HCT116 (cell line): ENCODE measurements around the gene SH2D3C. TPM values are rescaled to one million over a fixed set of nuclear protein-coding genes. Genes with fewer than 3 reads are reported as not detected.

Experiments
- ATAC-seq: fragments of 200-7000 bp; cut with Tn5 transposase; 2 replicates; pipeline ENCODE4 v1.9.1; 2020; ENCODE audit warnings: mild to moderate bottlenecking, moderate library complexity
- BruUV-seq: library from RNA; stranded (reverse); fragments of 400-500 nt; replicated peaks from 2 replicates; lab custom pipeline; 2021; lab: Mats Ljungman, UMichigan
- CTCF ChIA-PET: fragments of 300-600 bp; sonication (Branson Sonifier 250); formaldehyde crosslinking; loops from one replicate; lab custom pipeline; 2021; ENCODE audit warnings: antibody characterized with exemption; lab: Charles Lee
- POLR2A ChIA-PET: fragments of 300-600, 350-600 bp; sonication (Branson Sonifier 250); formaldehyde crosslinking; loops from one replicate; lab custom pipeline; 2021; ENCODE audit warnings: antibody characterized with exemption; lab: Charles Lee
- RAD21 ChIA-PET, 2 experiments: fragments of 300-600 bp; sonication (Branson Sonifier 250); formaldehyde crosslinking; loops; one replicate each; lab custom pipeline; 2023; ENCODE audit warnings: low total read pairs in 2 of 2; ENCODE audit not compliant: uncharacterized antibody in 2 of 2, unreplicated experiment in 2 of 2, low non-redundant PET in 1 of 2; lab: Charles Lee
- DNase-seq: peaks from one replicate; pipeline ENCODE4 v3.0.0-alpha.2; 2010; ENCODE audit warnings: low read depth, low spot score
- H2AFZ ChIP-seq: fragments of 200-600 bp; shearing (Covaris generic), sonication (generic); 2 replicates; pipeline ENCODE4 v1.6.1; 2017; ENCODE audit warnings: low read depth, mixed run types, mixed read lengths, antibody characterized with exemption, low read length; ENCODE audit not compliant: poor library complexity, severe bottlenecking
- H3K27ac ChIP-seq: 2 replicates; pipeline ENCODE4 v1.5.1; 2012; ENCODE audit warnings: low read depth, low read length
- H3K27me3 ChIP-seq: fragments of 200-600 bp; sonication (generic); 2 replicates; pipeline ENCODE4 v1.6.1; 2016; ENCODE audit warnings: mixed run types, low read length, mixed read lengths; ENCODE audit not compliant: insufficient read depth
- H3K36me3 ChIP-seq, 2 experiments: fragments of 200-500 bp in 1 of 2; fragments of 200-600 bp in 1 of 2; sonication (Bioruptor generic) in 1 of 2; sonication (generic) in 1 of 2; 2 replicates each; pipeline versions ENCODE4 v1.5.1 to v1.6.1; 2014 to 2016; ENCODE audit warnings: low read length in 2 of 2, inconsistent platforms in 1 of 2, mixed read lengths in 1 of 2, mixed run types in 1 of 2; ENCODE audit not compliant: insufficient read depth in 2 of 2, control insufficient read depth in 1 of 2
- H3K4me1 ChIP-seq, 2 experiments: fragments of 200-600 bp in 1 of 2; sonication (generic) in 1 of 2; 2 replicates each; pipeline versions ENCODE4 v1.5.1 to v1.6.1; 2012 to 2017; ENCODE audit warnings: low read length in 2 of 2, inconsistent platforms in 1 of 2, mild to moderate bottlenecking in 1 of 2, mixed read lengths in 1 of 2, mixed run types in 1 of 2, moderate library complexity in 1 of 2; ENCODE audit not compliant: insufficient read depth in 2 of 2, control insufficient read depth in 1 of 2
- H3K4me2 ChIP-seq: fragments of 200-600 bp; sonication (generic); 2 replicates; pipeline ENCODE4 v1.6.1; 2017; ENCODE audit warnings: mixed run types, low read length, mixed read lengths
- H3K4me3 ChIP-seq, 2 experiments: fragments of 200-600 bp in 1 of 2; sonication (generic) in 1 of 2; replicated peaks in 1 of 2; 2 replicates each; pipeline ENCODE4 v1.5.1; 2011 to 2016; ENCODE audit warnings: low read length in 2 of 2, control low read depth in 1 of 2, low read depth in 1 of 2, mild to moderate bottlenecking in 1 of 2, mixed read lengths in 1 of 2, mixed run types in 1 of 2
- H3K79me2 ChIP-seq: fragments of 200-600 bp; sonication (generic); 2 replicates; pipeline ENCODE4 v1.6.1; 2017; ENCODE audit warnings: mild to moderate bottlenecking, mixed run types, low read length, moderate library complexity, mixed read lengths; ENCODE audit not compliant: insufficient read depth
- H3K9ac ChIP-seq: fragments of 200-600 bp; sonication (generic); 2 replicates; pipeline ENCODE4 v1.6.1; 2016; ENCODE audit warnings: low read length, mixed read lengths
- H3K9me2 ChIP-seq: fragments of 200-600 bp; sonication (generic), shearing (Covaris generic); 2 replicates; pipeline ENCODE4 v1.6.1; 2017; ENCODE audit warnings: mixed run types, mild to moderate bottlenecking, moderate library complexity; ENCODE audit not compliant: insufficient read depth
- H3K9me3 ChIP-seq, 2 experiments: fragments of 200-500 bp in 1 of 2; fragments of 200-600 bp in 1 of 2; sonication (Bioruptor generic) in 1 of 2; sonication (generic) in 1 of 2; 2 replicates each; pipeline ENCODE4 v1.6.1; 2014 to 2017; ENCODE audit warnings: low read length in 2 of 2, mixed read lengths in 2 of 2, inconsistent platforms in 1 of 2, low read depth in 1 of 2, mild to moderate bottlenecking in 1 of 2, mixed run types in 1 of 2, moderate library complexity in 1 of 2; ENCODE audit not compliant: control insufficient read depth in 1 of 2, insufficient read depth in 1 of 2
- H4K20me1 ChIP-seq: fragments of 200-600 bp; sonication (generic), shearing (Covaris generic); 2 replicates; pipeline ENCODE4 v1.6.1; 2017; ENCODE audit warnings: mixed run types, mild to moderate bottlenecking, moderate library complexity; ENCODE audit not compliant: insufficient read depth
- ATF3 ChIP-seq: IDR thresholded peaks from 2 replicates; pipeline ENCODE4 v1.6.1; 2012
- CEBPB ChIP-seq: IDR thresholded peaks from 2 replicates; pipeline ENCODE4 v1.6.1; 2012; ENCODE audit warnings: low read depth
- ELF1 ChIP-seq: IDR thresholded peaks from 2 replicates; pipeline ENCODE4 v1.6.1; 2012; ENCODE audit warnings: low read depth, borderline replicate concordance
- POLR2AphosphoS5 ChIP-seq: IDR thresholded peaks from 2 replicates; pipeline ENCODE4 v1.6.1; 2011; ENCODE audit warnings: mild to moderate bottlenecking, low read depth, low read length, moderate library complexity
- RAD21 ChIP-seq: IDR thresholded peaks from 2 replicates; pipeline ENCODE4 v1.6.1; 2012; ENCODE audit warnings: low read depth, mild to moderate bottlenecking
- ZFX ChIP-seq: fragments of 450-650 bp; IDR thresholded peaks from 2 replicates; pipeline ENCODE4 v1.6.1; 2017
- intact Hi-C: fragments of 100-400 bp; cut with micrococcal nuclease; formaldehyde crosslinking; loops from 2 replicates; pipeline ENCODE4 v1.10.0; 2022
- total RNA-seq: library from RNA; stranded (reverse); gene quantifications from one replicate; pipeline ENCODE4 v1.2.1, GENCODE V29; 2021; ENCODE audit not compliant: unreplicated experiment
- TF ChIP-seq, protein P1 (sequence below): IDR thresholded peaks from 2 replicates; pipeline ENCODE4 v1.6.1; 2012; ENCODE audit warnings: low read depth

The SH2D3C gene
- total RNA-seq, 1 experiment from 2014 or later: 1.3 TPM

- Histone ChIP-seq H2AFZ (no peak overlapping the region), H3K9me2 (no peaks in the 10 kb centered on the region), H3K9me3 (no peaks in the 10 kb centered on the region), H3K36me3 (peaks cover 25 to 42% of the 10 kb centered on the region in 2 experiments), H3K27ac (no peak overlapping the region), H3K79me2 (peaks cover 27% of the 10 kb centered on the region), H3K27me3 (no peaks in the 10 kb centered on the region), H4K20me1 (peaks cover 16% of the 10 kb centered on the region; the same call in 1 of the 2 replicates), H3K4me1 (peaks cover 18 to 22% of the 10 kb centered on the region in 2 experiments), H3K4me2 (no peak overlapping the region), H3K9ac (no peak overlapping the region), H3K4me3 (no peak overlapping the region)
- no peak for DNase-seq
- peak; percentile 24; the same call in 1 of the 2 replicates for TF ChIP-seq POLR2AphosphoS5
- TF ChIP-seq ELF1: no peak
- ChIA-PET POLR2A (interaction anchor here (0.5 to 2.1 kb wide), 6 partner anchors 8 to 725 kb away, joined by 3 to 7 read pairs (median 5); partner anchors contain the start of gene FPGS), RAD21 (no interaction called here), CTCF (interaction anchor here (1.3 kb wide), 2 partner anchors 9 to 12 kb away, joined by 3 read pairs; partner anchors contain the start of gene FPGS)
- peak; percentile 10 for ATAC-seq
- intact Hi-C loops: no loop called here
- BruUV-seq: no TSS peak
Measured at GRCh38 chr9:127793093-127793708, 14.7 kb upstream of the SH2D3C start.

DNA sequence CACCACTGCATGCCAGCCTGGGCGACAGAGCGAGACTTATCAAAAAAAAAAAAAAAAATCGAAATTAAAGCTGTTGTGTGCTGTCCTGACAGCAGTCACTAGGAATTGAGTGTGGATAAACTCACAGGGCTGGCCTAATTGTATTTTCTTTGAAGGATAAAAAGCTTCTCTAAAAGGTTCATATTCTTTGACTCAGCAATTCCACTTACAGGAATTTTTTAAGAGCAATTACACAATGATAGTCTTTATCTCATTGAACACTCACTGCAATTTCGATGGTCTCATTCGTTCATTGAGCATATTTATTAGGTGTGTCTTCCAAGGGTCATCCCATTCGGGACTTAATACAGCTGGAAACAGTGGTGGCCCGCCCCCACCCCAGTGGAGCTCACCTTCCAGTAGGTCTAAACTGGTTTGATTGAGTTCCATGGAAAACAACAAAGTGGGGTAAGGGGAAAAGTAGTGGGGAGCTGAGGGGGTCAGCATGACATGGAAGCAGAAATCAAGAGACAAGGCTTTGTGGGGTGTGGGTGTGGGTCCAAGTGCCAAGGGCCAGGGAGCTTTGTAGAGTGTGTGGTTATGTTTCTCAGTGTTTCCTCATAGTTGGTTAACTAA, 14.1 kb upstream of the SH2D3C start:
- H3K9me3 ChIP-seq: no peaks in the 10 kb centered on the region
- H3K4me1 ChIP-seq: peaks cover 19 to 24% of the 10 kb centered on the region in 2 experiments
- H3K79me2 ChIP-seq: peaks cover 34% of the 10 kb centered on the region
- CTCF ChIA-PET: interaction anchor here (1.3 kb wide), 2 partner anchors 10 to 13 kb away, joined by 3 read pairs; partner anchors contain the start of gene FPGS
- H3K36me3 ChIP-seq: peaks cover 32 to 48% of the 10 kb centered on the region in 2 experiments
- H3K4me2 ChIP-seq: no peak overlapping the region
- H3K9me2 ChIP-seq: no peaks in the 10 kb centered on the region
- peaks cover 21% of the 10 kb centered on the region; the same call in 1 of the 2 replicates for H4K20me1 ChIP-seq
- H2AFZ ChIP-seq: no peak overlapping the region
- no peaks in the 10 kb centered on the region for H3K27me3 ChIP-seq
- DNase-seq (no peak), ATAC-seq (no peak)
- no peak overlapping the region for H3K9ac ChIP-seq
- intact Hi-C loops: no loop called here
- BruUV-seq: no TSS peak
- H3K27ac ChIP-seq: no peak overlapping the region
- RAD21 ChIA-PET: no interaction called here
- POLR2A ChIA-PET: interaction anchor here (0.7 to 2.1 kb wide), 7 partner anchors 8 to 406 kb away, joined by 3 to 7 read pairs (median 4); partner anchors contain the start of gene FPGS
- TF ChIP-seq CEBPB (no peak), RAD21 (no peak), ZFX (no peak), ATF3 (no peak)
- TF ChIP-seq, protein P1, sequence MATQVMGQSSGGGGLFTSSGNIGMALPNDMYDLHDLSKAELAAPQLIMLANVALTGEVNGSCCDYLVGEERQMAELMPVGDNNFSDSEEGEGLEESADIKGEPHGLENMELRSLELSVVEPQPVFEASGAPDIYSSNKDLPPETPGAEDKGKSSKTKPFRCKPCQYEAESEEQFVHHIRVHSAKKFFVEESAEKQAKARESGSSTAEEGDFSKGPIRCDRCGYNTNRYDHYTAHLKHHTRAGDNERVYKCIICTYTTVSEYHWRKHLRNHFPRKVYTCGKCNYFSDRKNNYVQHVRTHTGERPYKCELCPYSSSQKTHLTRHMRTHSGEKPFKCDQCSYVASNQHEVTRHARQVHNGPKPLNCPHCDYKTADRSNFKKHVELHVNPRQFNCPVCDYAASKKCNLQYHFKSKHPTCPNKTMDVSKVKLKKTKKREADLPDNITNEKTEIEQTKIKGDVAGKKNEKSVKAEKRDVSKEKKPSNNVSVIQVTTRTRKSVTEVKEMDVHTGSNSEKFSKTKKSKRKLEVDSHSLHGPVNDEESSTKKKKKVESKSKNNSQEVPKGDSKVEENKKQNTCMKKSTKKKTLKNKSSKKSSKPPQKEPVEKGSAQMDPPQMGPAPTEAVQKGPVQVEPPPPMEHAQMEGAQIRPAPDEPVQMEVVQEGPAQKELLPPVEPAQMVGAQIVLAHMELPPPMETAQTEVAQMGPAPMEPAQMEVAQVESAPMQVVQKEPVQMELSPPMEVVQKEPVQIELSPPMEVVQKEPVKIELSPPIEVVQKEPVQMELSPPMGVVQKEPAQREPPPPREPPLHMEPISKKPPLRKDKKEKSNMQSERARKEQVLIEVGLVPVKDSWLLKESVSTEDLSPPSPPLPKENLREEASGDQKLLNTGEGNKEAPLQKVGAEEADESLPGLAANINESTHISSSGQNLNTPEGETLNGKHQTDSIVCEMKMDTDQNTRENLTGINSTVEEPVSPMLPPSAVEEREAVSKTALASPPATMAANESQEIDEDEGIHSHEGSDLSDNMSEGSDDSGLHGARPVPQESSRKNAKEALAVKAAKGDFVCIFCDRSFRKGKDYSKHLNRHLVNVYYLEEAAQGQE: no peak
- no peak overlapping the region for H3K4me3 ChIP-seq
